NCI-H1105 (cell line): ENCODE measurements around the gene DGLUCY.
"Not testable (repeated sequence)": the region's sequence is repeated elsewhere in the genome, so short reads cannot be mapped to it uniquely, and the experiment has no call there.

Experiments
- DNase-seq: peaks from one replicate; lab custom pipeline; 2025; lab: John Stamatoyannopoulos, UW

The DGLUCY gene

DNA sequence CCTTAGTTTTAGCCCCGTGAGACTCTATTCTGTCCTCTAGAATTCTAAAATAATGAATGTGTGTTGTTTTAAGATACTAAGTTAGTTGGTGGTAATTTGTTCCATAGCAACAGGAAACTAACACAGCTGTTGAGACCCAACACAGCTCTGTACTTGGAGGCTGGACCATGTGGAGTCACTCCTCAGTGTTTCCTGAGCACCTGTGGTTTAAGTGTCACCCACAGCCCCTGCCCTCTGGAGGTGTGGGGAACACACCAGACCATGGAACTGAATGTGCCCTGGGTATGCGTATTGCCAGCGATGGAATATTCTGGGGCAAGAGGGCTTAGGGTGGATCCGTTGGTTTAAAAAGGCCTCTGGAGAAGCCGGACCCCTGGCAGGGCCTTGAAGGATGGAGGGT lies 147.2 kb downstream of the DGLUCY start:
- DNase-seq: no peak

DNA sequence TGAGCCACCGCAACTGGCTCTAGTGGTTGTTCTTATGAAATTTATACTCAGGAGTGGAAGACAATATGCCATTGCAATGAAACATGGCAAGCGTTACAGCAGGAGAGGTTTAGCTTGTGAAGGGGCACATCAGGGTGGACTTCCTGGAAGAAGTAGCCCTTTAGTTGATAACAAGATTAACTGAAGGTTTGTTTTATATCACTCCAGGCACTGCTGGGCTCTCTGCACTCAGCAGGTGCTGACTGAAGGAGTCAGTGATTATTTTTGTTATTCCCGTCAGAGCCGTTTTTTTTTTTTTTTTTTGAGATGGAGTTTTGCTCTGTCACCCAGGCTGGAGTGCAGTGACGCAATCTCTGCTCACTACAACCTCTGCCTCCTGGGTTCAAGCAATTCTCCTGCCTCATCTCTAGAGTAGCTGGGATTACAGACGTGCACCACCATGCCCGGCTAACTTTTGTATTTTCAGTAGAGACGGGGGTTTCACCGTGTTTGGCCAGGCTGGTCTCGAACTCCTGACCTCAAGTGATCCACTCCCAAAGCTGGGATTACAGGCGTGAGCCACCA lies 148.2 kb downstream of the DGLUCY start:
- no peak for DNase-seq

DNA sequence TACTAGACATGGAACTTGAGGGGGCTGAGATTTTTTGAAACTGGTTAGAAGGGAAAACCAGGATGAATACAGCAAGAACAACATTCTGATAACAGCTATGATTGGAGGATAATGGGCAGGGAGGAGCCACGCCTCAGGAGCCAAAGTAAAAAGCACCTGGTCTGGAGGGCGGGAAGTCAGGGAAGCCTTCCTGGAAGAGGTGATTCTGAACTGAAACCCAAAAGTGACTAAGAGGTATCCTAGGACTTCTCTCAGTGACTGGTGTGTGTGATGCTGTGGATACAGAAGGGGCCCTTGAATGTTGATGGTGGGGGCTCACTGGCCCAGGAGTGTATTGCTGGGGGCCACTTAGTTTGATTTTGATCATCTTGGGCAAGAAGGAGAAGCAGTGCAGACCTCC lies 149.5 kb downstream of the DGLUCY start:
- no peak for DNase-seq

DNA sequence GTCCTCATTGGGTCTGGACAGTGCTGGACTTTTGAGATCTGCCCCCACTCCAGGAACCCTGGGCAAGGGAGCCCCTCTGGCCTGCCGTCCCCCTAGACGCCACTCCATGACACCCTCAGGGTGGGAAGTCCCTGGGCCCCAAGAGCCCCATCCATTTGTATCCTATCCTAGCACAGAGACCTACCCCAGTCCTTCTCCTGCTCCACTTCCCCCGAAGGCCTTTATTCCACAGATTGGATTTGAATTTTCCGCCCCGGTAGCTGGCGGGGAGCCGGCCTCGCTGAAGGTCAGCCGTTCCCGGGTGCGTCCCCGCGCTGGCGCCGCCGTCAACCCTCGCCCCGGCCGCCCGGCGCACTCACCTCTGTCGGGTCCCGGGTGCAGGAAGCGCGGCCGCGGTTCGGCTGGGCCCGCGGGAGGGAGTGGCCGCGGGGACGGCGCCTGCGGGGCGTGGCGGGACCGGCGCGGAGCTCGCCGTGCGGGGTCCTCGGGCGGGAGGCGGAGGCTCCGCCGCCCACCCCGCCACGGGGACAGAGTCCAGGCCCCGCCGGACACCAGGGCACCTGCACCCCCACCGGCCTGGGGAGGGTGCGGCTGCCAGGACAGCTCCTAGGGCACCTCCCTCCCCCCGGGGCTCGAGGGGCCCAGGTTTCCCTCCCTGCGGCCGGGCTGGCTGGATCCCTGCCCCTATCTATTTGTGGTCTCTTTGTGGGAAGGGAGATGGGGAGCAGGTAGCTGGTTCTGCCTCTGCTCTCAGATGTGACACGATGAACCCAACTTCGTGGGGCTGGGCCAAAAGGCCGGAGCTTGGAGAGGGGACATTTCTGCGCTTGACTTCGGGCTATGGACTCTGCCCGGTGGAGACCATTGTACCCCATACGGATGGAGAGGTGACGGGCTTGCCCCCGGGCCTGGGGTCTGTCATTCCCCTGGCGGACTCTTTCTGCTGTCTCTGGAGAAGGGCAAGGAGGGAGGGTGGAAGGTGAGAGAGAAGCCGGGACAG lies 150.6 kb downstream of the DGLUCY start:
- DNase-seq: no peak

DNA sequence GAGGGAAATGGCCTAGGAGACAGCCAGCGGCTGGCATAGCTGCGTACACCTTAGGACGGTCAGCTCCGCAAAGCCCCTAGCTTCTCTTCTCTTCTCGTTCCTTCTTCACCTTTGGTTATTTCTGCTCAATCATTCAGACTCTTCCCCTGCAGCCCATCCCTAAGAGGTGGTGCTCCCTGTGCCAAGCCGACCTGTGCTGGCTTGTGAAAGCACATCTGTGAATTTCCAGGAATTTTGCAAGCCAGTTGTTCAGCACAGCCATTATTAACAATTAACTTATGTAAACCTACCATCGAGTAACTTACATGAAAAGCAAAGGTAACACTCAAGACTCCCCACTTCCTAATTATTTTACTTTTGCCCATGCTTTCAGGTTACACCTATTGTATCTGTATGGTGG lies 151.5 kb downstream of the DGLUCY start:
- DNase-seq: no peak

DNA sequence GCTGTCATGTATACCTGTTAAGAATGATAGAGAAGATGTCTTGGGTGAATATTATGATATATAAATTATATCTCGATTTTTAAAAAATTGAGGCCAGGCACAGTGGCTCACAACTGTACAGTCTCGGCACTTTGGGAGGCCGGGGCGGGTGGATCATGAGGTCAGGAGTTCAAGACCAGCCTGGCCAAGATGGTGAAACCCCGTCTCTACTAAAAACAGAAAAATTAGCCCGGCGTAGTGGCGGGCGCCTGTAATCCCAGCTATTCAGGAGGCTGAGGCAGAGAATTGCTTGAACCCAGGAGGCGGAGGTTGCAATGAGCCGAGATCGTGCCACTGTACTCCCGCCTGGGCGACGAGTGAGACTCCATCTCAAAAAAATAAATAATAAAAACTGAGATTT lies 152.4 kb downstream of the DGLUCY start:
- not testable (repeated sequence) for DNase-seq

DNA sequence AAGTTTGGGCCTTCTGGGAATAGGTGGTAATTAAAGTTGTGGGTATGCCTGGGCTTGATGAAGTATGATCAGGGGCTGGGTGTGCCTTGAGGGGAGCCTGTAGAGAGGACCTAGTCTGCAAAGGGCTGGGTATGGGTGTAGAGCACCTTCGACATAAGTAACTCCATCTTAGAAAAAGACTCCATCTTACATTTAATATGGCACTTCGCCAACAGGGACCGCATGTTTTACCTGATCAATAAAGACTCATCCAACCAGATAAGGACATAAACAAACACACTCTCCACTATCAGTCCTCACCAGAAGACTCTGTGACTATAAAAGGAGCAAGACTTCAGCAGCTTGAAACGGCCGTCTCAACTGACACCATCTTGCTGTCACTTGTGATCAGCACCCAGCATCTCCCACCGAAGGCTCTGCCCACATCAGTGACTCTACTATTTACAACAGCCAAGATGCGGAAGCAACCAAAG lies 154.1 kb downstream of the DGLUCY start:
- DNase-seq: no peak

DNA sequence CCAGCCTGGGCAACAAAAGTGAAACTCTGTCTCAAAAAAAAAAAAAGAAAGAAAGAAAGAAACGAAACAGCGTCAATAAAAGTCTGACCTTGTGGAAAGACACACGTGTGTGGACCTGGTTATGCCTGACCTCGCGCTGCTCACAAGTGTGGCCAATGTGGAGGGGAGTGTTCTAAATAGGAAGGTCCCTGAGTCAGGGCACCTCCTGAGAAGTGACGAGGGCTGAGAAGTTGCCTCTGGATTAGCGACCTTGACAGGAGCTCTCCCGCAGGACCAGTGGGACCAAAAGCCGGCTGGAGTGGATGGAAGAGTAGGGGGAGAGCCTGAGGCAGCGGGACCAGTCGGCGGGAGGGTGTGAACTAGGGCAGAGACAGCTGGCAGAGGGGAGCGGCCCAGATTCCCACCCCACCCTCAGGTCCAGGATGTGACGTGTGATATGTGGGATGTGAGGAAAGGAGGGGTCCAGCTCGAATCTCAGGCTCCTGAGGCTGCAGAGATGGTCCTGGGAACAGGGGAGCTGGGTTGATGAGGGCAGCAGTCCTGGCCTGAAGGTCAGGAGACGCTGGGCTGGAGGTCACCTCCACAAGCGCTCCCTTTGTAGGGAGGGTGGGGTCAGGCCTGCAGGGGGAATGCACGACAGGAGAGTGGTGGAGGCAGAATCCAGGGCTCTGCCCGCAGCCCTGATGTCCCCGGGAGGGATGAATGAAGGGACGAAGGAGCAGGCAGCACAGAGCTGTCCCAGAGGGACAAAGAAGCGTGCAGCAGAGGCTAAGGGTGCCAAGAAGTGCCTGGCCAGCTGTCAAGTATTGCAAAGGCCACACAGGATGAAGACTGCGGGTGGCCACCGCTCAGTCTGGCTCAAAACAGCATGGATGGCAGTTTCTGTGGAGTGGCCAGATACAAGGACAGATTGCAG lies 155.5 kb downstream of the DGLUCY start:
- no peak for DNase-seq

DNA sequence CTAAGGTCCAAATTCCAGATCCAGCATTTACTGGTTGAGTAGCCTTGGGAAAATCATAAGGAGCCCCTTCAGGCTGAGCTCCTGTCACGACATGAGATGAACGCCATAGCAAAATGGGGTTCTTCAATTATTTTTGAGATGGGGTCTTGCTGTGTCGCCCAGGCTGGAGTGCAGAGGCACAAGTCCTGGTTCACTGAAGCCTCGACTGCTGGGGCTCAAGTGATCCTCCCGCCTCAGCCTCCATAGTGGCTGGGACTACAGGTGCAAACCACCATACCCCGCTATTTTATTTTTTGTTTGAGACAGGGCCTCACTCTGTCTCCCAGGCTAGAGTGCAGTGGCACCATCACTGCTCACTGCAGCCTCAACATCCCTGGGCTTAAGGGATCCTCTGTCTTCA lies 156.3 kb downstream of the DGLUCY start:
- DNase-seq: no peak

DNA sequence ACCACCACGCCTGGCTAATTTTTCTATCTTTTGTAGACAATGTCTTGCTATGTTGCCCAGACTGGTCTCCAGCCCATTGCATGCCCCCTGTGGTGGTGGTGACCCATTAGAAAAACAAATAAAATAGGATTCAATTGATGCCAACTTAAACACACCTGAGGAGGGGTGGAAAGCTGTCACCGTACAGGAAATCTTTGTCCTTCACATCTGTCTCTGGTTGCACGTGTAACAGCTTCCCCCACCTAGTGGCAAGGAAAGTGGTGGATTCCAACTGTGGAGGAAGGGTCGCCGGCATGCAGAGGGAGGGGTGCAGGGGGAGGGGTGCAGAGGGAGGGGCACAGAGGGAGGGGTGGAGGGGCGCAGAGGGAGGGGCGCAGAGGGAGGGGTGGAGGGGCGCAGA lies 156.7 kb downstream of the DGLUCY start:
- no peak for DNase-seq

DNA sequence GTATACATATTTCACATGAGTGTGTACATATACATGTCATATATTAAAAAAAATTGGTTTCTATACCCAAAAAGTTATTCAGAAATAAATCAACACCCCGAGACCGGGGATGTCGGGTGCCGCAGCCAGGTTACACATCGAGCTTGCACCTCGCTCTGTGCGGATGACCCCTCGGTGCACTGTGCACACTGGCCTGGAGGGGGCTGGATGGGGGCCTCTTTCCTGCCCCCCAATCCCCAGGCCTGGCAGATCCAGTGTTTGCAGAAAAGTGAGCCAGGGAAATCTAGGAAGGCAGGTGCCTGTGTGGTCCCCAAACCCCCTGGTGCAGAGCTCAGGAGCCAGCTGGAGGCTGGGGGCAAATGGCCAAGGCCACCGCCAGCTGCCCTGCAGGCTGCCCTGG lies 157.8 kb downstream of the DGLUCY start:
- DNase-seq: no peak

DNA sequence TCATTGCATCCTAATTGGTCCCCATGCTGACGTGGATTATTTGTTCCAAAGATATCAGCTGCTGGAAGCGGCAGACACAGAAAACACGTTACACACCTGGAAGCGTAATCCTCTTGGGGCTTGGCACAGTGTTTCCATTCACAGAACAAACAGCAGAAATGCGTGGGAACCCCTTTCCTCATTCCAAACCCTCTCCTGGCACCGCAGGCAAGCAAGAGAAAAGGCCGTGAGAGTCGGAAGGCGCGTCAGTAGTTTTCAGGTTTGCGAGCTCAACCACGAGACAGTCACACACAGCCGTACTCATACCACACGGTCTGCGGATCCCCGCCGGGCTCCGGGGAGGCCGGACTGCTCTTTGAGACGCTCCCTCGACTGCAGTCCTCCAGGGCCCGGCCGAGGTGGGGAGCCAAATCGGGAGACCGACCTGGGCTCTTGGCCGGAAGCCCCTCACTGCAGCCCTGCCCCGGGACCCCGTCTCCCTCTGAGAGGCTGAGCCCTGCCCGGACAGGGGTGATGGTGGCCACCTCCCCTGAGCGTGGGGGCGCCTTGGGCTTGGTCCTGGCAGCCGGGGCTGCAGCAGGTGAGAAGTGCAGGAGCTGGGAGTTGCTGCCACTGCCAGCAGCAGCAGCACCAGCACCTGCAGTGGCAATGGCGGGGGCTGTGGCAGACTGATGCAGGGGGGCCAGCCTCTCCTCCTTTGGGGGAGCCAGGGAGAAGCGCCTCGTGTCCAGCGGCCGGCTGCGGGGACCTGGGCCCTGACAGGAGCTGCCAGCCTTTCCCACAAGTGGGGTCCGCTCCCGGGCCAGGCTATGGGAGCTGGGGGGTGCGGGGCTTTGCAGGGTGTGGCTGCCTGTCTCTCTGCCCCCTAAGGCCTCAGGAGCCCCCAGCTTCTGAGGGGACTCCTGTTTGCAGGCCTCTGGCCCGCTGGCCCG lies 158.7 kb downstream of the DGLUCY start:
- no peak for DNase-seq

DNA sequence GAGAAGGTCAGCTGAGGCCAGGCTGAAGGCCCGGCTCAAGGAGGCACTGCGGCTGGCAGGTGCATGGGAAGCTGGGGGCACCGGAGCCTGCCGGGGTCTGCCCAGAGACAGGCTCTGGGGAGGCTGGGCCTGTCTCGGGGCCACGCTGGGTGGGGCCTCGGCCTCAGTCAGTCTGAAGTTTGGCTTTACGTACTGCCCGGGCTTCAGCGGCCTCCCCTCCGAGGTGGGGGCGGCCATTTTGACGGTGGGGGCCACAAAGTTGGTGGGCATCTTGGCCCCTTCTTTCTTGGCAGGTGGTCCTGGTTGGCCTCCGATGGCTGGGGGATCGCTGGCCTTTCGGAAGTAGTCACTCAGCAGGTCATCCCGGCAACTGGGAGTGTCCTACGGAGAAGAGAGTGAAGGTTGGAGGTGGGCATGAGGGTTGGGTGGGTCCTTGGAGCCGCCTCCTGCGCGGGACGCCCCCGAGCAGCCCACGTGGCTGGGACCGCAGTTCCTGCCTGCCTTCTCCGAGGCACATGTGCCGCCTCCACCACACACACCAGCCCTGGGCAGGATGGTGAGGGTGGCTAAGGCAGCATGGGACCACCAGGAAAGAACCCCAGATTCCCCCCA lies 159.5 kb downstream of the DGLUCY start:
- DNase-seq: no peak

DNA sequence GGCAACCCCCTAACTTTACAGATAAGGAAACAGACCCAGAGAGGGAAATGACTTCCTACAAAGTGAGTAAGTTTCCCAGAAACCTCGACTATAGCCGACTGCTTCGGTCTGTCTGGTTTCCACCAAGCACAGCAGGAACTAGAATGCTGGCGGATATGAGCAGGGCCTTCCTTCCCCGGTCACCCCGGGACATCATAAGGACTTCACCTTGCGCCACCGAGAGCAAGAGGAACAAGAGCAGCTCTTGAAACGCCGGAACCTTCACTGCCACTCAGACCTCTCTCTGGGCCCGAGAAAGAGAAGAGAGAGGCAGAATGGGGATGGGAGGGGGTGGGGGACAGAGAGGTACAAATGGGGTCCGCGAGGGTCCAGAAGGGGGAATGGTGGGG lies 160.0 kb downstream of the DGLUCY start:
- DNase-seq: no peak

DNA sequence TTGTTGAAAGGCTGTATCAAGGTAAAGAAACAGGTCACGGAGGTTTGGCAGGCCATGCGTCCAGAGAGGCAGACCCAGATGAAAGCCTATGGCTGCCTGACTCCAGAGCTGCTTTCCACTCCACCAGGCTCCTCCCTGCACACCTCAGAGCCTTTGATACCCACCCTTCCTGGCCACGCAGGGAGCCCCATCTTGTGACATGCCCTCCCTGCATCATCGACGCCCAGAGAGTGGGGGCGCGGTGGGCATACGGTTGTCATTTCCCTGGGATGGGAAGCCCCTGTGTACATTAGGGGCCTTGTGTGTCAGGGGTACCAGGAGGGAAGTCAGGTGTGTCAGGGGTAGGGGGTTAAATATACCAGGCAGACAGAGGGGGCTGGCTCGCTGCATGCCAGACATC lies 160.9 kb downstream of the DGLUCY start:
- DNase-seq: no peak
